H7 (cell line): ENCODE data around the gene SYT14. TPM values are rescaled to one million over a fixed set of nuclear protein-coding genes. Genes with fewer than 3 reads are reported as not detected.
"Not testable (repeated sequence)": the region's sequence is repeated elsewhere in the genome, so short reads cannot be mapped to it uniquely, and the experiment has no call there.

ENCODE experiments used
- DNase-seq: peaks from one replicate; pipeline ENCODE4 v3.0.0; 2012
- H3K27me3 ChIP-seq: 2 replicates; pipeline ENCODE4 v1.6.0; 2011; ENCODE audit warnings: mild to moderate bottlenecking, low read length; ENCODE audit not compliant: control insufficient read depth, insufficient read depth
- H3K36me3 ChIP-seq: replicated peaks from 2 replicates; pipeline ENCODE4 v1.5.1; 2011; ENCODE audit warnings: low read length; ENCODE audit not compliant: control insufficient read depth, insufficient read depth
- H3K4me3 ChIP-seq: 2 replicates; pipeline ENCODE4 v1.5.1; 2011; ENCODE audit warnings: low read depth, mild to moderate bottlenecking, control low read depth, low read length, moderate library complexity; ENCODE audit not compliant: insufficient read depth
- total RNA-seq: library from RNA; depleted of rRNA; stranded (reverse); fragments of >200 nt; shearing (Covaris generic); gene quantifications from 2 replicates; pipeline ENCODE4 v1.2.3, GENCODE V29; 2014

Gene SYT14
- total RNA-seq, 1 experiment from 2014 or later: 10.6 TPM

- Histone ChIP-seq H3K36me3 (no peaks in the 10 kb centered on the region), H3K27me3 (no peaks in the 10 kb centered on the region), H3K4me3 (no peak overlapping the region)
- DNase-seq: no peak
These were observed 147.3 kb downstream of the SYT14 start for GRCh38 chr1:210085359-210085758.

DNA sequence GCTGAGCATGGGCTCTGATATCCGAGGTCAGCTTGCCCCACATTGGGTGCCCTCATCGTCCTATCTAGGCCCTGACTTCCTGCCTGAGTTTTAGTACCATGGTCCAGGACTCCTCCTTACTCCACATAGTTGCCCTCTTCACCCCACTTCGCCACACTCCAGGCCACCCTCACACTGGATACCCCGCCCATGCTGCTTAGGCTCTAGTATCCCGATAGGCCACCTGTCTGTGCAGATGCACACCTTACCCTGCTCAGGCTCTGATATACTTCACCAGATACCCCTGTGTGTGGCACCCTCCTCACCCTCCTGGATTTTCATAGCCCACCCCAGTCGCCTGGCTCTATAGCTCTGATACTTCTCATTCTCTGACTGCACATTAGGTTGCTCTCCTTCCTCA is 149.0 kb downstream of the SYT14 start:
- no peak for DNase-seq
- H3K4me3 ChIP-seq: no peak overlapping the region

GRCh38 chr1:210089855-210090254 is 151.8 kb downstream of the SYT14 start:
- Histone ChIP-seq H3K4me3 (no peak overlapping the region), H3K36me3 (no peaks in the 10 kb centered on the region), H3K27me3 (no peaks in the 10 kb centered on the region)
- DNase-seq: no peak

More for the DNA sequence above, 149.0 kb downstream of the SYT14 start:
- Histone ChIP-seq H3K36me3 (no peaks in the 10 kb centered on the region), H3K27me3 (no peaks in the 10 kb centered on the region)

DNA sequence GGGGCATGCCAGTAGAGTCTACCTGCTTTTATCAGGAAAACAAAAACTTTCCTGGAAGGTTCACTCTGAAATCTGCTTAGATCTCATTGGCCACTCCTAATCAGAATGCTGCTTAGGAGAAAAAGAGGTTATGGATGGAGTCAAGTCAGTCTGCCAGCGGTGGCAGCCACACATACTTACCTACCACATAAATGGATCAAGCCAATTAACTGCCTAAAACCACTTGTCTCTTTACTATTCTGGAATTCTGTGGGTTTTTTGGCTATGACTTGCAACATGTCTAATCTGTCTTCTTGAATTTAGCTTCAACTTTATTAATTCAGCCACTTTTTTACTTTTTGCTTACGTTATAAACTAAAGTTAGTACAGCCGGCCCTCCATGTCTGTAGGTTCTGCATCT is 154.3 kb downstream of the SYT14 start:
- no peak for DNase-seq
- H3K4me3 ChIP-seq: no peak overlapping the region
- H3K36me3 ChIP-seq: no peaks in the 10 kb centered on the region
- H3K27me3 ChIP-seq: no peaks in the 10 kb centered on the region

- Histone ChIP-seq H3K4me3 (no peak overlapping the region), H3K36me3 (no peaks in the 10 kb centered on the region), H3K27me3 (no peaks in the 10 kb centered on the region)
- DNase-seq: no peak
These were observed 155.4 kb downstream of the SYT14 start for GRCh38 chr1:210093461-210093860.

DNA sequence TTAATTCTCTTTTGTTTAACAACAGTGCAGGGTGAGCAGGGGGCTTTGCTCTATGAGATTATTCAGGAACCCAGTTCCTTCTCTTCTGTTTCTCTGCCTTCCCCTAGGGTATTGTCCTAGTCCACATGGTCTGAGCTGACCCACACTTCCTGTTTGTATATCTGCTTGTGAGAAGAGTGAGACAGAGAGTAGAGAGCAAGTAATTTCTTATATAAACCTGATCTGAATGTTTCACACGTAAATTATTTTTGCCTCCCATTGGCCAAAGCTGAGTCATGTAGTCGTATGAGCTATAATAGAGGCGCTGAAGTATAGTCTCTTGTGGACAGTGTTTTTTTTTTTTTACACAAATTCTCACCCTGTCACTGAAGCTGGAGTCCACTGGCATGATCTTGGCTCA is 160.3 kb downstream of the SYT14 start:
- Histone ChIP-seq H3K36me3 (no peaks in the 10 kb centered on the region), H3K27me3 (no peaks in the 10 kb centered on the region), H3K4me3 (no peak overlapping the region)
- DNase-seq: no peak

DNA sequence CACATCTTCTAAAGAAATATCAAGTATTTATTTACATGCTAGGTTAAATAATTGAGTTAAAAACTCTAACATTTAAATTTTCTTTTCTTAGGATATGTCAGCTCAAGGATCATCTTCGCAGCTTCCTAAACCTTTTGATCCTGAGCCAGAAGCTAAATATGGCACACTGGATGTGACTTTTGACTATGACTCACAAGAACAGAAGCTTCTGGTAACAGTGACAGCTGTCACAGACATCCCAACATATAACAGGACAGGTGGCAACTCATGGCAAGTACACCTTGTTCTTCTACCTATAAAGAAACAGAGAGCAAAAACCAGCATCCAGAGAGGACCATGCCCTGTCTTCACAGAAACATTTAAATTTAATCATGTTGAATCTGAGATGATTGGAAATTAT is 161.9 kb downstream of the SYT14 start:
- no peak overlapping the region for H3K4me3 ChIP-seq
- no peak for DNase-seq
- H3K36me3 ChIP-seq: no peaks in the 10 kb centered on the region
- no peaks in the 10 kb centered on the region for H3K27me3 ChIP-seq

GRCh38 chr1:210104103-210104502 is 166.1 kb downstream of the SYT14 start:
- Histone ChIP-seq H3K4me3 (no peak overlapping the region), H3K27me3 (no peaks in the 10 kb centered on the region), H3K36me3 (no peaks in the 10 kb centered on the region)
- no peak for DNase-seq

- not testable (repeated sequence) for H3K36me3 ChIP-seq, H3K27me3 ChIP-seq, DNase-seq, H3K4me3 ChIP-seq
These were observed 174.9 kb downstream of the SYT14 start for GRCh38 chr1:210112906-210113305.

GRCh38 chr1:210117198-210117597 is 179.2 kb downstream of the SYT14 start:
- H3K36me3 ChIP-seq: no peaks in the 10 kb centered on the region
- no peak overlapping the region for H3K4me3 ChIP-seq
- DNase-seq: no peak
- H3K27me3 ChIP-seq: no peaks in the 10 kb centered on the region

DNA sequence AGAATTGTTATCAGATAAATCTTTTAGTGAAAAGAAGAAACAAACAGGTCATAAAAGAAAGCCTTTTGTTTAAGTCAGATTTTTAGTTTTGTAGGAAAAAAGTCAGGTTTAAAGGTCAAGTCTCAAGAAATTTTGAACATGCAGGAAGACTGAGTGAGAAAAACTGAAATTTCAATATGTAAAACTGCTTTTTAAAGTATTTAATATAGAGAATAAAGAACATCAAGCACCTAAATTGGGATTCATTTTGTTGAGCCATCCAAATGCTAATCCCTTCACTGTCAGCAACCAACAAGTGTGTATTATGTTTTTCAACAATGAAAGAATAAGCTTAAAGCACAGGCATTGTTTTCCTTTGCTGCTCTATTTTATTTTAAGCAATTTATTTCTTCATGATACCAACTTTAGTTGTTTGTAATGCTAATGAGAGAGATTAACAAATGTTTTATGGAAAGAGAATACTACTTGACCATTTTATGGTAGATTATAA is 179.7 kb downstream of the SYT14 start:
- no peak for DNase-seq
- Histone ChIP-seq H3K4me3 (no peak overlapping the region), H3K36me3 (no peaks in the 10 kb centered on the region)

GRCh38 chr1:210123383-210123782 is 185.4 kb downstream of the SYT14 start:
- Histone ChIP-seq H3K27me3 (no peaks in the 10 kb centered on the region), H3K4me3 (no peak overlapping the region), H3K36me3 (no peaks in the 10 kb centered on the region)
- no peak for DNase-seq

More for the DNA sequence above, 179.7 kb downstream of the SYT14 start:
- no peaks in the 10 kb centered on the region for H3K27me3 ChIP-seq

GRCh38 chr1:210123924-210124589 is 186.0 kb downstream of the SYT14 start:
- H3K27me3 ChIP-seq: no peaks in the 10 kb centered on the region
- DNase-seq: no peak
- H3K36me3 ChIP-seq: no peaks in the 10 kb centered on the region
- no peak overlapping the region for H3K4me3 ChIP-seq

DNA sequence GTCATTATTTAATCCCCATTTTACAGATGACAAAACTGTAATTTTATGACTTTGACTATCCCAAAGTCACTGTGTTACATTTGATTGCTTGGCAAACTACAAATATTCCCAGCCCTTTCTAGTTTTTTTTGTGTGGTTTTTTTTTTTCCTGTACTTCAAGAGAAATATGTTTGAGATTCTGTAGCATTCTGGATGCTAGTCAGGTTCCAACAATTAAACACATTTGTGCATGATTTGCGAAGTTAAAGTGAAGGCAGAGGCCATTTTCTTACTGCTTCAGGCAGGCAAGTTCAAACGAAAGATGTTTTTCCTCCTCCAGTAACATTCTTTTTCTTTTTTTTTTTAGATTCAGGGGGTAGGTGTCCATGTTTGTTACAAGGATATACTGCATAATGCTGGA is 186.7 kb downstream of the SYT14 start:
- no peaks in the 10 kb centered on the region for H3K27me3 ChIP-seq
- H3K4me3 ChIP-seq: no peak overlapping the region
- no peaks in the 10 kb centered on the region for H3K36me3 ChIP-seq
- no peak for DNase-seq

DNA sequence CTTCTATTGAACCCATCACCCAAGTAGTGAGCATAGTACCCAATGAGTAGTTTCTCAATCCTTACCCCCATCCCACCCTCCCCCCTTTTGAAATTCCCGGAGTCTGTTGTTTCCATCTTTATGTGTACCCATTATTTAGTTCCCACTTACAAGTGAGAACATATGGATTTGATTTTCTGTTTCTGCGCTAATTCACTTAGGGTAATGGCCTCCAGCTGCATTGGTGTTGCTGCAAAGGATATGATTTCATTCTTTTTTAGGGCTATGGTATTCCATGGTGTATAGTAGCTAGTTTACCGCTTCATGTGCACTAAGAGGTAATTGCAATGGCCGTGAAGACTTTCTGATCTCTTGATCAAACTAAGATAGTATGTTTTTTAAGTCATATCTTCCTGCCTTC is 187.1 kb downstream of the SYT14 start:
- no peaks in the 10 kb centered on the region for H3K36me3 ChIP-seq
- no peaks in the 10 kb centered on the region for H3K27me3 ChIP-seq
- no peak overlapping the region for H3K4me3 ChIP-seq
- DNase-seq: no peak

DNA sequence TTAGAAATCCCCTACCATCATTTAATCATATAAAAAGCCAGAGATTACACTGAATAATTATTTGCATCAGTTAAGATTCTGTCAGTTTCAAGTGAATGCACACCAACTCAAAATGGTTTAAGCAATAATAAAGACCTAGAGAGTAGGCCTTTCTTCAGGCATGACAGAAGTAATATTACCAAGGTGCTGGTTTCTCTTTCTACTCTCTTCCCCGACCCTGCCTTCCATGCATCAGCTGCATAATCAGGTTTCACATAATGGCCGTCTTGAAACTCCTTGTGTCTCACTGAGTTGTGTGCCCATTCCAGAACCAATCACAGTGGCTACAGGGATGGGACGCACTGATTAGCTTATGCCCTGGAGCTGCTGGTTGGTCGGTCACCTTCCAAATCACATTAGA is 191.1 kb downstream of the SYT14 start:
- no peak overlapping the region for H3K4me3 ChIP-seq

More for the DNA sequence above, 191.1 kb downstream of the SYT14 start:
- no peaks in the 10 kb centered on the region for H3K27me3 ChIP-seq
- no peak for DNase-seq
- H3K36me3 ChIP-seq: no peaks in the 10 kb centered on the region
